Endothelial cell of umbilical vein (primary cell): Measurements from ENCODE around the gene RNF157. TPM values are rescaled to one million over a fixed set of nuclear protein-coding genes. Genes with fewer than 3 reads are reported as not detected.
A peak's percentile ranks its signal among the peaks of the same experiment; 100 is the strongest.

ENCODE experiments used
- BruUV-seq: library from RNA; stranded (reverse); fragments of 400-500 nt; replicated peaks from 2 replicates; lab custom pipeline; 2021; lab: Mats Ljungman, UMichigan
- CTCF ChIA-PET: fragments of 300-600, 350-600 bp; sonication (Branson Sonifier 250); formaldehyde crosslinking; loops from one replicate; lab custom pipeline; 2021; ENCODE audit warnings: antibody characterized with exemption, inconsistent platforms; lab: Charles Lee
- POLR2A ChIA-PET: fragments of 300-600, 350-600 bp; sonication (Branson Sonifier 250); formaldehyde crosslinking; loops from one replicate; lab custom pipeline; 2021; ENCODE audit warnings: antibody characterized with exemption, inconsistent platforms; lab: Charles Lee
- DNase-seq: peaks from one replicate; pipeline ENCODE4 v3.0.0-alpha.2; 2011; ENCODE audit warnings: low read depth, low spot score
- FAIRE-seq: peaks from 2 replicates; lab custom pipeline; 2011; peaks lifted over from hg19 to GRCh38; lab: Jason Lieb, UNC
- H2AFZ ChIP-seq: 2 replicates; pipeline ENCODE4 v1.6.0; 2012; ENCODE audit warnings: low read depth, low read length, control low read depth, inconsistent platforms
- H3K27ac ChIP-seq: 2 replicates; pipeline ENCODE4 v1.5.1; 2011; ENCODE audit warnings: low read depth, mild to moderate bottlenecking, control low read depth, low read length, moderate library complexity; ENCODE audit not compliant: insufficient read depth
- H3K27me3 ChIP-seq, 2 experiments: 2 replicates each; pipeline versions ENCODE4 v1.6.0 to v1.6.1; 2011; ENCODE audit warnings: low read length in 2 of 2, mixed read lengths in 1 of 2; ENCODE audit not compliant: control insufficient read depth in 2 of 2, insufficient read depth in 2 of 2
- H3K36me3 ChIP-seq, 2 experiments: 2 replicates in 1 of 2; 3 replicates in 1 of 2; pipeline ENCODE4 v1.5.1; 2011; ENCODE audit warnings: low read length in 2 of 2, mild to moderate bottlenecking in 1 of 2, moderate library complexity in 1 of 2; ENCODE audit not compliant: control insufficient read depth in 2 of 2, insufficient read depth in 2 of 2; ENCODE audit errors: extremely low read depth in 1 of 2
- H3K4me1 ChIP-seq: 3 replicates; pipeline ENCODE4 v1.5.1; 2011; ENCODE audit warnings: mild to moderate bottlenecking, low read length; ENCODE audit not compliant: control insufficient read depth, insufficient read depth; ENCODE audit errors: extremely low read depth
- H3K4me2 ChIP-seq: 2 replicates; pipeline ENCODE4 v1.6.1; 2011; ENCODE audit warnings: low read length, control low read depth, mixed read lengths; ENCODE audit not compliant: insufficient read depth
- H3K4me3 ChIP-seq, 3 experiments: fragments of 200-600 bp in 1 of 3; sonication (generic), shearing (Covaris generic) in 1 of 3; replicated peaks in 1 of 3; 2 replicates each; pipeline ENCODE4 v1.5.1; 2011 to 2016; ENCODE audit warnings: control low read depth in 3 of 3, low read length in 3 of 3, mild to moderate bottlenecking in 2 of 3, inconsistent platforms in 1 of 3, low read depth in 1 of 3, moderate library complexity in 1 of 3; ENCODE audit not compliant: insufficient read depth in 1 of 3
- H3K79me2 ChIP-seq: 2 replicates; pipeline ENCODE4 v1.6.0; 2012; ENCODE audit warnings: low read length, inconsistent platforms; ENCODE audit not compliant: control insufficient read depth, insufficient read depth
- H3K9ac ChIP-seq: replicated peaks from 2 replicates; pipeline ENCODE3; 2011; ENCODE audit warnings: low read length, control low read depth; ENCODE audit not compliant: insufficient read depth; ENCODE audit errors: extremely low read depth
- H3K9me1 ChIP-seq: replicated peaks from 3 replicates; pipeline ENCODE4 v1.6.0; 2011; ENCODE audit warnings: mild to moderate bottlenecking, low read length; ENCODE audit not compliant: control insufficient read depth, insufficient read depth; ENCODE audit errors: extremely low read depth
- H3K9me3 ChIP-seq: replicated peaks from 2 replicates; pipeline ENCODE4 v1.5.1; 2012; ENCODE audit warnings: low read length, inconsistent platforms; ENCODE audit not compliant: control insufficient read depth, insufficient read depth
- H4K20me1 ChIP-seq: replicated peaks from 2 replicates; pipeline ENCODE3; 2011; ENCODE audit warnings: mild to moderate bottlenecking, low read length; ENCODE audit not compliant: control insufficient read depth, insufficient read depth; ENCODE audit errors: extremely low read depth
- CTCF ChIP-seq, 2 donors: IDR thresholded peaks; 1 replicate in 1 of 2; 2 replicates in 1 of 2; pipeline ENCODE4 v1.5.1; 2011; ENCODE audit warnings: low read length in 2 of 2, mild to moderate bottlenecking in 2 of 2, moderate library complexity in 2 of 2, control low read depth in 1 of 2, inconsistent platforms in 1 of 2, low read depth in 1 of 2; ENCODE audit not compliant: insufficient read depth in 1 of 2; ENCODE audit errors: extremely low read depth in 1 of 2
- EZH2 ChIP-seq: IDR thresholded peaks from 2 replicates; pipeline ENCODE4 v1.6.1; 2012; ENCODE audit warnings: borderline replicate concordance, low read depth, mild to moderate bottlenecking, moderate library complexity, low read length, inconsistent platforms; ENCODE audit not compliant: severe bottlenecking
- FOS ChIP-seq: IDR thresholded peaks from 2 replicates; pipeline ENCODE4 v1.6.1; 2011; ENCODE audit warnings: mild to moderate bottlenecking, low read length, moderate library complexity, borderline replicate concordance; ENCODE audit not compliant: insufficient read depth
- MAX ChIP-seq: IDR thresholded peaks from 2 replicates; pipeline ENCODE4 v1.6.1; 2011; ENCODE audit not compliant: insufficient read depth, insufficient read length
- MYC ChIP-seq: IDR thresholded peaks from one replicate; pipeline ENCODE4 v1.6.1; 2011; ENCODE audit warnings: mild to moderate bottlenecking, low read depth, low read length
- dilution Hi-C: fragments of 300-500 bp; cut with MboI; formaldehyde crosslinking; loops from one replicate; pipeline ENCODE4 v1.15.0; 2019; ENCODE audit warnings: low sequenced_read_pairs; ENCODE audit not compliant: extremely low pct_ligation_motif_present
- intact Hi-C: fragments of 100-400 bp; cut with micrococcal nuclease; formaldehyde crosslinking; loops from one replicate; pipeline ENCODE4 v1.10.0; 2022
- polyA plus RNA-seq, 4 experiments: library from polyadenylated mRNA; depleted of rRNA in 3 of 4; stranded (reverse) in 3 of 4; unstranded in 1 of 4; fragments of >200 nt; gene quantifications; 2 replicates each; pipeline versions ENCODE4 v1.2.1 to v1.2.3, GENCODE V29; 2011 to 2012; ENCODE audit warnings: missing spikeins in 1 of 4
- total RNA-seq: library from RNA; stranded (reverse); gene quantifications from 2 replicates; pipeline ENCODE4 v1.2.3, GENCODE V29; 2021

The RNF157 gene
- total and polyA plus RNA-seq, 2 donors (not counting 3 experiments of a cell fraction or from before 2014, with no cell fraction given): 0.07 to 0.86 TPM

GRCh38 chr17:76122431-76123190, 117.7 kb downstream of the RNF157 start:
- dilution Hi-C loops (no loop called here), intact Hi-C loops (loop anchor here (5.0 kb wide), 2 partner anchors 140 to 175 kb away; no protein-coding TSS in a partner anchor)
- Histone ChIP-seq H3K27ac (no peak overlapping the region), H3K4me2 (no peak overlapping the region), H4K20me1 (no peaks in the 10 kb centered on the region), H3K9me1 (no peaks in the 10 kb centered on the region), H3K9ac (no peak overlapping the region), H3K27me3 (no peaks in the 10 kb centered on the region), H3K79me2 (no peaks in the 10 kb centered on the region), H3K4me1 (peaks cover 3% of the 10 kb centered on the region), H3K36me3 (no peaks in the 10 kb centered on the region), H3K9me3 (no peaks in the 10 kb centered on the region), H2AFZ (peak overlapping the region; percentile 96), H3K4me3 (no peak overlapping the region)
- TF ChIP-seq MYC: no peak
- no peak for TF ChIP-seq MAX
- no peak for TF ChIP-seq EZH2
- TF ChIP-seq CTCF (IDR thresholded peaks at IDR 0.05; ENCODE audit: extremely low read depth in 1 of 2, insufficient read depth in 1 of 2, low read depth in 1 of 2, low read length in 2 of 2): no peak
- no peak for TF ChIP-seq FOS
- DNase-seq: no peak
- BruUV-seq: no TSS peak
- ChIA-PET CTCF (interaction anchor here (0.9 to 14.5 kb wide), 7 partner anchors 23 to 153 kb away, joined by 3 to 320 read pairs (median 4); no protein-coding TSS in a partner anchor), POLR2A (interaction anchor here (0.6 kb wide), 1 partner anchor 30 kb away, joined by 9 read pairs; no protein-coding TSS in a partner anchor)
- FAIRE-seq: no peak
